Panc1 (cell line): ENCODE data around the gene SGSM1.

Source experiments
- POLR2AphosphoS5 ChIP-seq: IDR thresholded peaks from 2 replicates; pipeline ENCODE4 v1.6.1; 2012; ENCODE audit warnings: mild to moderate bottlenecking, low read depth, low read length, moderate library complexity
- SIN3A ChIP-seq: IDR thresholded peaks from 2 replicates; pipeline ENCODE4 v1.6.1; 2012; ENCODE audit warnings: low read depth, mild to moderate bottlenecking, low read length, moderate library complexity, borderline replicate concordance; ENCODE audit not compliant: insufficient read depth
- TCF7L2 ChIP-seq: IDR thresholded peaks from 2 replicates; pipeline ENCODE4 v1.6.1; 2011; ENCODE audit warnings: mild to moderate bottlenecking, low read depth, low read length, inconsistent platforms
- TF ChIP-seq, protein P1 (sequence below): fragments of 450-650 bp; IDR thresholded peaks from 2 replicates; pipeline ENCODE4 v1.5.1; 2017; ENCODE audit warnings: mild to moderate bottlenecking
- TF ChIP-seq, protein P2 (sequence below), 2 experiments: IDR thresholded peaks; 2 replicates each; pipeline ENCODE4 v1.6.1; 2011 to 2012; ENCODE audit warnings: low read depth in 2 of 2, control low read depth in 1 of 2, low read length in 1 of 2, mild to moderate bottlenecking in 1 of 2, moderate library complexity in 1 of 2; ENCODE audit not compliant: insufficient read depth in 1 of 2

DNA sequence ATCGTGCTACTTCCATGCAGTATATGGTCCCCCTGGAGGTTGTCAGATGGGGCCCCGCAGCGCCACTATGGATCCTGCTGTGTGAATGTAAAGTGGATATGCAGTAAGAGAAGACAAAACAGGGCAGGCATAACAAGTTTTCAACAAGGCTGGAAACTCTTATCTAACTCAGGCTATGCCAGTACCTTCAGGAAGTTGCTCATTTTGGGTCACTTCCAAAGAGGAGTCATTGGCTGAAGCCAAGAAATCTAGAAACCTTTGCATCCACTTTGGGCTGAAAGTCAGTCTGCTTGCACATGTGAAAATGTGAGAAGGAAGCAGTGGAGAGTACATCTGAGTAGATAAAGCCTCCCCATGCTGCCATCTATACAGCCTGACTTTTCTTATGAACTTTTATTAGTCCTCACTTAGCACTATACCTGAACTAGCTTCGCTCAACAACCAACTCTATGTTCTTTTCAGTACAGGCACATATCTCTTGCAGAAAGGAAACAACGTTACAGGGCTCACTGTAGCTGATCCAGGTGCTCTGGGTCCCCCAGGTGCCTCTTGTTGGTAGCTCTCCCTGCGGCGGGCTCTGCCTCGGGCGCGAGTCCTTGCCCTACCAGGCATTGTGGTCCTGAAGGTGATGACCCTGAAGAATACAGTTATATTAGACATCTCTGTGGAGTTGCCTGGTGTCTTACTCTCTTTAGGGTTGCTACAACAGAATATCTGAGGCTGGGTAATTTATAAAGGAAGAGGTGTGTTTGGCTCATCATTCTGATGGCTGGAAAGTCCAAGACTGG, 43.9 kb upstream of the SGSM1 start:
- TF ChIP-seq, protein P1, sequence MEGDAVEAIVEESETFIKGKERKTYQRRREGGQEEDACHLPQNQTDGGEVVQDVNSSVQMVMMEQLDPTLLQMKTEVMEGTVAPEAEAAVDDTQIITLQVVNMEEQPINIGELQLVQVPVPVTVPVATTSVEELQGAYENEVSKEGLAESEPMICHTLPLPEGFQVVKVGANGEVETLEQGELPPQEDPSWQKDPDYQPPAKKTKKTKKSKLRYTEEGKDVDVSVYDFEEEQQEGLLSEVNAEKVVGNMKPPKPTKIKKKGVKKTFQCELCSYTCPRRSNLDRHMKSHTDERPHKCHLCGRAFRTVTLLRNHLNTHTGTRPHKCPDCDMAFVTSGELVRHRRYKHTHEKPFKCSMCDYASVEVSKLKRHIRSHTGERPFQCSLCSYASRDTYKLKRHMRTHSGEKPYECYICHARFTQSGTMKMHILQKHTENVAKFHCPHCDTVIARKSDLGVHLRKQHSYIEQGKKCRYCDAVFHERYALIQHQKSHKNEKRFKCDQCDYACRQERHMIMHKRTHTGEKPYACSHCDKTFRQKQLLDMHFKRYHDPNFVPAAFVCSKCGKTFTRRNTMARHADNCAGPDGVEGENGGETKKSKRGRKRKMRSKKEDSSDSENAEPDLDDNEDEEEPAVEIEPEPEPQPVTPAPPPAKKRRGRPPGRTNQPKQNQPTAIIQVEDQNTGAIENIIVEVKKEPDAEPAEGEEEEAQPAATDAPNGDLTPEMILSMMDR, result no peak
- TF ChIP-seq POLR2AphosphoS5, result no peak
- TF ChIP-seq, protein P2, sequence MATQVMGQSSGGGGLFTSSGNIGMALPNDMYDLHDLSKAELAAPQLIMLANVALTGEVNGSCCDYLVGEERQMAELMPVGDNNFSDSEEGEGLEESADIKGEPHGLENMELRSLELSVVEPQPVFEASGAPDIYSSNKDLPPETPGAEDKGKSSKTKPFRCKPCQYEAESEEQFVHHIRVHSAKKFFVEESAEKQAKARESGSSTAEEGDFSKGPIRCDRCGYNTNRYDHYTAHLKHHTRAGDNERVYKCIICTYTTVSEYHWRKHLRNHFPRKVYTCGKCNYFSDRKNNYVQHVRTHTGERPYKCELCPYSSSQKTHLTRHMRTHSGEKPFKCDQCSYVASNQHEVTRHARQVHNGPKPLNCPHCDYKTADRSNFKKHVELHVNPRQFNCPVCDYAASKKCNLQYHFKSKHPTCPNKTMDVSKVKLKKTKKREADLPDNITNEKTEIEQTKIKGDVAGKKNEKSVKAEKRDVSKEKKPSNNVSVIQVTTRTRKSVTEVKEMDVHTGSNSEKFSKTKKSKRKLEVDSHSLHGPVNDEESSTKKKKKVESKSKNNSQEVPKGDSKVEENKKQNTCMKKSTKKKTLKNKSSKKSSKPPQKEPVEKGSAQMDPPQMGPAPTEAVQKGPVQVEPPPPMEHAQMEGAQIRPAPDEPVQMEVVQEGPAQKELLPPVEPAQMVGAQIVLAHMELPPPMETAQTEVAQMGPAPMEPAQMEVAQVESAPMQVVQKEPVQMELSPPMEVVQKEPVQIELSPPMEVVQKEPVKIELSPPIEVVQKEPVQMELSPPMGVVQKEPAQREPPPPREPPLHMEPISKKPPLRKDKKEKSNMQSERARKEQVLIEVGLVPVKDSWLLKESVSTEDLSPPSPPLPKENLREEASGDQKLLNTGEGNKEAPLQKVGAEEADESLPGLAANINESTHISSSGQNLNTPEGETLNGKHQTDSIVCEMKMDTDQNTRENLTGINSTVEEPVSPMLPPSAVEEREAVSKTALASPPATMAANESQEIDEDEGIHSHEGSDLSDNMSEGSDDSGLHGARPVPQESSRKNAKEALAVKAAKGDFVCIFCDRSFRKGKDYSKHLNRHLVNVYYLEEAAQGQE (IDR thresholded peaks at IDR 0.05; ENCODE audit: insufficient read depth in 1 of 2, low read depth in 2 of 2, low read length in 1 of 2), result no peak
- no peak for TF ChIP-seq TCF7L2
- TF ChIP-seq SIN3A, result no peak
